Iris pigment epithelial cell (primary cell): ENCODE results near the gene RTN4R.

ENCODE experiments used
- DNase-seq: peaks from one replicate; pipeline ENCODE4 v3.0.0-alpha.2; 2011; ENCODE audit warnings: low read depth

The RTN4R gene

GRCh38 chr22:20257212-20258020 is 10.7 kb downstream of the RTN4R start:
- no peak for DNase-seq

- DNase-seq = no peak
These were observed 11.4 kb downstream of the RTN4R start for GRCh38 chr22:20256551-20257211.

DNA sequence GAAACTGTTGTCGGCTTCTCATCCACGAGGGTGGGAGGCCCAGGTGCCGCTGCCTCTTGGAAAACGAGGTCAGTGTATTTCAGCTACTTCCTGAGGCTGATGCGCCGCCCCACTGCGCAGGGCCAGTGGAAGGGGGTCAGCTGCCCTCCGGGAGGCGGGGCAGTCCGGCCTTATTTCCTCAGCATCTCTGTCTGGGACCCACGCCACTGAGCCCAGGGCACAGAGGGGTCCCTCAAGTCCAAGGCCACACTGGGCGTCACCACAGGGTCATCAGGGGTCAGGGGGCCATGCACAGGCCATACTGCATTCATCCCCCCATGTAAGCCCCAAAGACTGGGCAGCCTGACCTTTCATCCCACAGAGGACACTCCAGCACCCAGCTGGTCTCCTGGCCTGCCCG is 12.1 kb downstream of the RTN4R start:
- DNase-seq = no peak

DNA sequence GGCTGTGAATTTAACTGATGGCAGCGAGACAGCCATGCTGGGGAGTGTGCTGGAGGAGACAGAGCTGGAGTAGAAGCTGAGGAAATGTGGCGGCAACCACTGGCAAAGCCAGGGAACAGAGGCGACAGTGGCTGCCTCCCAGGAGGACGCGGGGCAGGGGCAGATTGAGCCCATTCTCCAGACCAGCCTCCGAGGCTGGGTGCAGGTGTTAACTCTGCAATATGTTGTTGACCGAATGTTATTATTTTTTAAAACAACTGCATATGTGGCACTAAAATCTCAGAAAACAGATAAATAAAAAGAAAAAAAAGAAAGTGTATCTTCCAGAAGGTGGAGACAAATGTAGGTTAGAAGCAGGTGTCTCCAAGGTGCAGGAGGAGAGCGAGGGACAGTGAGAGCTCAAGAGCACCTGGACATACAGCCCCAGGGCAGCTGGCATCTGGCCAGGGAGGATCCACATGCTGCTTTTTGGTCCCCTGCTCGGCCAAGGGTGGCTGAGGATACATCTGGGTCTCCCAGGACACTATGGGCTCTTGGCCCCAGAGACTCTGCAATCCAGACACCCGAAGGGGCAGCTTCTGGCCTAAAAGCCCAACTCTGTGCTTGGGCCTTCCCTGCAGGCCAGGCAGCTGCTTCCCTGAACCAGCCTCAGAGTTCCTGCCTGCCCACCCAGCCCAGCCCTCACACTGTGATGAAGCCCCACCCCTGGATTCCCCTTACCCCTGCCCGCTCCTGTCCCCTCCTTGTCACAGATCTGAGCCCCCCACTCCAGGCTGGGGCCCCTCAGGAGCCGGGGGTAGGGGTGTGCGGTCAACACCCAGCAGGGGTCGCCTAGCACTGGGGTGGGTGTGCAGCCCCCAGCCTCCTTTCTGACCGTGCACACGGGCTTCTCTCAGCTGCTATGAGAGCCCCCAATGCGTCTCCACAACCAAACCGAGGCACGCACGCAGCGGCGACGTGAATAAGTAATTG is 12.9 kb downstream of the RTN4R start:
- DNase-seq = no peak

DNA sequence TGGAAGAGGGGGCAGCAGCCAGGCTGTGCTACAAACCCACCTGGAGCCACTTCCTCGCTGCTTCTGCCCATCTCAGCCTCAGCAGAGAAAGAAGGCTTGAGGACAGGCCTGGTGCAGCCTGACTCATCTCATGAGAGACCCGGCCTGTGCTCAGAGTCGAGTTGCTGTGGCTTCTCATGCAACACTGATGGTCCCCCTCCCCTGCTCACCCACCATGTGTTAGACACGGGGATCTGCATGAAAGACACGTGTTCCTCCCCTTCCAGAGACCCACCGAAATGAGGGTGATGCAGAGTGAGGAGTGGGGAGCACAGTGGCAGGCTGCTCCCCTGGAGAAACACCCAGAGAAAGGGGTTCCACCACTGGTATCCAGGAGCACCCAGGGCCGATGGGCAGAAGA is 15.0 kb downstream of the RTN4R start:
- DNase-seq = no peak

- no peak for DNase-seq
These were observed 16.1 kb downstream of the RTN4R start for GRCh38 chr22:20251981-20252380.

- DNase-seq = no peak
These were observed 16.6 kb downstream of the RTN4R start for GRCh38 chr22:20251491-20251890.

DNA sequence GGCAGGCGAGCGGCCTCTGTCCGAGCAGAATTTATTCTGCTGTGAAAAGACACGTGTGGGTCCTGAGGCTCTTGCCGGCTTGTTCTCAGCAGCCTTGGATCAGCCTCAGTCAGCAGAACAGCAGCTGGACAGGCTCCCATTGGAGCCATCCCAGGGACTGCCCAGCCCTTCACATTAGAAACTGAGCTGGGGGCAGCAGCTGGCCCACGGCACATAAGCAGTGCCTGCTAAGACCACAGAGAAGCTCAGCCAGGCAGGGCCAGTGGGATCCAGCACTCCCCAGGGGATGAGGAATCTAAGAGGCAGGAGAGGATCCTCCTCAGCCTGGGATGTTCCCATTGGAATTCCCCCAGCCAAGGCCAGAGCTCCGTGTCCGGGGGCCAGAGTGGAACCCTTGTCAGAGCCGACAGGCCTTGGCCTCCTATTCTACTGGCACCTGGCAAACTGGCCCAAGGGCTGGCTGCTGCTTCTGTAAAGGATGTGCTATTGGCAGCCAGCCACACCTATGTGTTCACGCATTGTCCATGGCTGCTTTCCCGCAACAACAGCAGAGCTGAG is 18.2 kb downstream of the RTN4R start:
- peak; percentile 57 for DNase-seq

- DNase-seq = no peak
These were observed 19.6 kb downstream of the RTN4R start for GRCh38 chr22:20248461-20248978.

DNA sequence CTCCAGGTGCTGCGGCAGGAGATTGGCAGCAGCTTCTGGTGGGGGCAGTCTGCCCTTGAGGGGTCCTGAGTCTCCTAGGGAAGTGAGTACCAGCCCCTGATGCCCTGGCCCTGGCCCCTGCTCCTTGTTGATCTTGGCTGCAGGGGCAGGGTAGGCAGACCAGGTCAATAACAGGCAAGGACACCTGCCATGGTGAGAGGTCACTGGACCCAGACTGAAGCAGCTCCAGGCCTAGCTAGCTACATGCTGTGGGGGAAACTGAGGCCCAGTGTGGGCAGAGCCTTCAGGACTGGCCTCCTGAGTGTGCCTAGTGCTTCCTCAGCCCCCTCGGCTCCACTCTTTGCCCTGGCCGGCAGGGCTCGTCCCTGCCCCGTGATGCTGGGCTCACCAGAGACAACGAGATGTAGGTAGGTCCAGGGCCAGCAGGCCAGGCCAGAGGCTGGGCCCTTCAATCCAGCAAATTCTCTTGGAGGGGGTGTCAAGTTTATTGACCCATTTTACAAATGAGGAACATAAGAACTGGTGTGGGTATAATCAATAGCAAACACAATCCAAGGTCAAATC is 20.4 kb downstream of the RTN4R start:
- no peak for DNase-seq

GRCh38 chr22:20247010-20247505 is 21.1 kb downstream of the RTN4R start:
- DNase-seq = no peak

- no peak for DNase-seq
These were observed 21.6 kb downstream of the RTN4R start for GRCh38 chr22:20246368-20247009.

DNA sequence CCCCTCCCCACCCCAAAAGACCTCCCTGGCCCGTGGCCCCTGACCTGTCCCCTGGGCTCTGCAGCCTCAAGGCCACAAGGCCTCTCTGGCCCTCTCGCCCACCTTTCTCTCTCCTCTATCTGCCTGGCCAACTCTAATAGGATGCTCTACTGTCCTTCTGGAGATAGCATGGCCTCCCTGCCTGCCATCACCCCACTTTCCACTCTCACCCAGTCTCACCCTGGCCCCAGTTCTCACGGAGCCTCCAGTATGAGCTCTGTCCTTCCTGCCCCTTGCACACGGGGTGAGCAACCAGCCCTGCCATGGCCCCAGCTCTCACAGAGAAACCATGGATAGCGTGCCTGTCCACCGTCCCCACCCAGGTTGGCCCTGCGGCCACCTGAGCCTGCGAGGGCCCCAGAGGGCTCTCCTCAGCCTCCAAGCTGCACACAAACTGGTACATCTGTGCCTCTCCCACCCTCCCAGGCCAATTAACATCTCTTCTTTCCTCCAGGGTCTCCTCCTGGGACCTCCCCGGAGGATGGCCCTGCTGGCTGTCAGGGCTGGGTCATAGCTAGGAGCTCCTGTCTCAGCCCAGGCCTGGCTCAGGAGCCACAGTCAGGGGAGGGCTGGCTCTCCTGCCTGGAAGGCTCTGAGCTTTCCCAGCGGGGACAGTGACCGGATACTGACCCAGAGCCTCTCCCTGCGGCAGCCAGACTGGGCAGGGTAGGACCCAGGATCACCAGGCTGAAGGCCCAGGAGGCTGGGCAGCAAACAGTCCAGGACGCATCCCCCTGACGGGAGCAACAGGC is 22.3 kb downstream of the RTN4R start:
- no peak for DNase-seq

- no peak for DNase-seq
These were observed 23.2 kb downstream of the RTN4R start for GRCh38 chr22:20244691-20245576.

GRCh38 chr22:20244250-20244648 is 23.9 kb downstream of the RTN4R start:
- no peak for DNase-seq

- DNase-seq = peak; percentile 87
These were observed 24.4 kb downstream of the RTN4R start for GRCh38 chr22:20243537-20244249.

GRCh38 chr22:20243176-20243536 is 25.0 kb downstream of the RTN4R start:
- DNase-seq = no peak

GRCh38 chr22:20242393-20243175 is 25.5 kb downstream of the RTN4R start:
- no peak for DNase-seq
